ENCODE measurements around the gene YWHAH. TPM values are rescaled to one million over a fixed set of nuclear protein-coding genes. Genes with fewer than 3 reads are reported as not detected.

YWHAH gene
- total and polyA plus RNA-seq, 8 donors: 20.5 to 284 (median 88.5) TPM

GRCh38 chr22:31919730-31920129 lies 24.6 kb upstream of the YWHAH start:
- intact Hi-C loops (cut with DNase I; ENCODE audit: low total_unique reads): no loop called here
- no peak for DNase-seq
- Histone ChIP-seq H3K27ac (no peak overlapping the region), H3K9me3 (no peaks in the 10 kb centered on the region), H3K36me3 (no peaks in the 10 kb centered on the region), H3K4me1 (peaks cover 0 to 24% (median 3%) of the 10 kb centered on the region in 4 donors), H3K27me3 (no peaks in the 10 kb centered on the region), H3K4me3 (no peak overlapping the region)
- no peak for TF ChIP-seq EP300 (IDR thresholded peaks at IDR 0.05)
- TF ChIP-seq POLR2A (IDR thresholded peaks at IDR 0.05): no peak
- no peak for TF ChIP-seq CTCF (IDR thresholded peaks at IDR 0.05)
- no peak for TF ChIP-seq POLR2AphosphoS5 (IDR thresholded peaks at IDR 0.05)
- WGBS, 5 donors: 81 to 88% (median 87%) methylated on average over 3 of the region's 3 CpGs

- intact Hi-C loops (cut with DNase I; ENCODE audit: low total_unique reads): no loop called here
- no peaks in the 10 kb centered on the region for H3K9me3 ChIP-seq
- peaks cover 0 to 24% (median 1%) of the 10 kb centered on the region in 4 donors for H3K4me1 ChIP-seq
- no peaks in the 10 kb centered on the region for H3K27me3 ChIP-seq
- no peak overlapping the region for H3K4me3 ChIP-seq
- H3K27ac ChIP-seq: no peak overlapping the region
- no peak for DNase-seq
- no peaks in the 10 kb centered on the region for H3K36me3 ChIP-seq
- no peak for TF ChIP-seq POLR2A (IDR thresholded peaks at IDR 0.05)
- no peak for TF ChIP-seq POLR2AphosphoS5 (IDR thresholded peaks at IDR 0.05)
- no peak for TF ChIP-seq CTCF (IDR thresholded peaks at IDR 0.05)
- no peak for TF ChIP-seq EP300 (IDR thresholded peaks at IDR 0.05)
- WGBS, 5 donors: 89 to 98% (median 96%) methylated on average over 3 of the region's 3 CpGs
Measured at GRCh38 chr22:31920306-31920705, 24.0 kb upstream of the YWHAH start.

- no peak for DNase-seq
- no peak overlapping the region for H3K27ac ChIP-seq
Measured at GRCh38 chr22:31921106-31921505, 23.2 kb upstream of the YWHAH start.

GRCh38 chr22:31922534-31922933 lies 21.8 kb upstream of the YWHAH start:
- DNase-seq: no peak
- TF ChIP-seq POLR2A (IDR thresholded peaks at IDR 0.05) (no peak), EP300 (IDR thresholded peaks at IDR 0.05) (no peak), CTCF (IDR thresholded peaks at IDR 0.05) (no peak), POLR2AphosphoS5 (IDR thresholded peaks at IDR 0.05) (no peak)

More at GRCh38 chr22:31921106-31921505, 23.2 kb upstream of the YWHAH start:
- intact Hi-C loops (cut with DNase I; ENCODE audit: low total_unique reads): no loop called here
- TF ChIP-seq CTCF (IDR thresholded peaks at IDR 0.05) (no peak), EP300 (IDR thresholded peaks at IDR 0.05) (no peak), POLR2A (IDR thresholded peaks at IDR 0.05) (no peak), POLR2AphosphoS5 (IDR thresholded peaks at IDR 0.05) (no peak)
- Histone ChIP-seq H3K4me1 (peaks cover 0 to 24% (median 0%) of the 10 kb centered on the region in 4 donors), H3K9me3 (no peaks in the 10 kb centered on the region), H3K4me3 (no peak overlapping the region), H3K27me3 (no peaks in the 10 kb centered on the region), H3K36me3 (no peaks in the 10 kb centered on the region)
- 83 to 94% (median 86%) methylated on average over 3 of the region's 3 CpGs for WGBS, 5 donors

More at GRCh38 chr22:31922534-31922933, 21.8 kb upstream of the YWHAH start:
- Histone ChIP-seq H3K4me3 (no peak overlapping the region), H3K27me3 (no peaks in the 10 kb centered on the region), H3K4me1 (peaks cover 0 to 16% (median 0%) of the 10 kb centered on the region in 4 donors), H3K27ac (no peak overlapping the region), H3K9me3 (no peaks in the 10 kb centered on the region), H3K36me3 (no peaks in the 10 kb centered on the region)
- WGBS, 5 donors: 67 to 89% (median 81%) methylated on average over 6 of the region's 6 CpGs
- intact Hi-C loops (cut with DNase I; ENCODE audit: low total_unique reads): no loop called here

Data from stomach (tissue), 9 donors.